Measurements from ENCODE around the gene HM13. TPM values are rescaled to one million over a fixed set of nuclear protein-coding genes. Genes with fewer than 3 reads are reported as not detected.

Gene HM13
- total RNA-seq, 2 donors from 2014 or later, result 107 to 179 TPM

DNA sequence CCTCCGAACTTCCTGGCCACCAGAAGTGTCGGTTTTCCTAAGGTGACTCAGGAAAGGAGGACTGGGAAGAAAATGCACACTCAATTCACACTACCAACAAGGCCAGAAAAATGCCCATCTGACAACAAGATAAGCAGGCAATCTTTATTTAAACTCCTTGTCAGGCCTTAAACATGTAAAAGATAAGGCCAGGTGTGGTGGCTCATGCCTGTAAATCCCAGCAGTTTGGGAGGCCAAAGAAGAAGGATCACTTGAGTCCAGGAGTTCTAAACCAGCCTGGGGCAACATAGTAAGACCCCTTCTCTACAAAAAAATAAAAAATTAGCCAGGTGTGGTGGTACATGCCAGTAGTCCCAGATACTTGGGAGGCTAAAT, 83.2 kb downstream of the HM13 start:
- H3K4me1 ChIP-seq, result peaks cover 16% of the 10 kb centered on the region
- DNase-seq, result no peak
- H3K9me3 ChIP-seq, result no peaks in the 10 kb centered on the region
- TF ChIP-seq, protein P1, sequence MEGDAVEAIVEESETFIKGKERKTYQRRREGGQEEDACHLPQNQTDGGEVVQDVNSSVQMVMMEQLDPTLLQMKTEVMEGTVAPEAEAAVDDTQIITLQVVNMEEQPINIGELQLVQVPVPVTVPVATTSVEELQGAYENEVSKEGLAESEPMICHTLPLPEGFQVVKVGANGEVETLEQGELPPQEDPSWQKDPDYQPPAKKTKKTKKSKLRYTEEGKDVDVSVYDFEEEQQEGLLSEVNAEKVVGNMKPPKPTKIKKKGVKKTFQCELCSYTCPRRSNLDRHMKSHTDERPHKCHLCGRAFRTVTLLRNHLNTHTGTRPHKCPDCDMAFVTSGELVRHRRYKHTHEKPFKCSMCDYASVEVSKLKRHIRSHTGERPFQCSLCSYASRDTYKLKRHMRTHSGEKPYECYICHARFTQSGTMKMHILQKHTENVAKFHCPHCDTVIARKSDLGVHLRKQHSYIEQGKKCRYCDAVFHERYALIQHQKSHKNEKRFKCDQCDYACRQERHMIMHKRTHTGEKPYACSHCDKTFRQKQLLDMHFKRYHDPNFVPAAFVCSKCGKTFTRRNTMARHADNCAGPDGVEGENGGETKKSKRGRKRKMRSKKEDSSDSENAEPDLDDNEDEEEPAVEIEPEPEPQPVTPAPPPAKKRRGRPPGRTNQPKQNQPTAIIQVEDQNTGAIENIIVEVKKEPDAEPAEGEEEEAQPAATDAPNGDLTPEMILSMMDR (IDR thresholded peaks at IDR 0.05), result no peak
- H3K36me3 ChIP-seq, result no peaks in the 10 kb centered on the region
- H3K4me3 ChIP-seq, result no peak overlapping the region
- no peak overlapping the region for H3K27ac ChIP-seq
- intact Hi-C loops (cut with DNase I), result no loop called here
- no peaks in the 10 kb centered on the region for H3K27me3 ChIP-seq
- peak overlapping the region; percentile 1 to 59 for H3K9ac ChIP-seq (ENCODE audit: low read depth in 2 of 2, low read length in 2 of 2)

DNA sequence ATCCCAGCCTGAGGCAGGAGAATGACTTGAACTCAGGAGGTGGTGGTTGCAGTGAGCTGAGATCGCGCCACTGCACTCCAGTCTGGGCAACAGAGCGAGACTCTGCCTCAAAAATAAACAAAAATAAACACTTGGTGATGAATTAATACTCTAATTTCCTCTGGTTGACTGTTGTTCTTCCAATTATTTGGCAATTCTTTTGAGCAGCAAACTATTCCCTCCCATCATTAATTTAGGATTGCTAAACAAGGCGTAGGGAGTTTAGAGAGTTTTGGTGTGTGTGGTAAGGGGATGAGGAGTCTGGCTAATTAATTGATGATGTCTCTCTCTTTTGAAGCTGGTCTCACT, 88.2 kb downstream of the HM13 start:
- TF ChIP-seq, protein P1 (IDR thresholded peaks at IDR 0.05), result no peak
- no peak for DNase-seq
- H3K36me3 ChIP-seq, result no peaks in the 10 kb centered on the region

DNA sequence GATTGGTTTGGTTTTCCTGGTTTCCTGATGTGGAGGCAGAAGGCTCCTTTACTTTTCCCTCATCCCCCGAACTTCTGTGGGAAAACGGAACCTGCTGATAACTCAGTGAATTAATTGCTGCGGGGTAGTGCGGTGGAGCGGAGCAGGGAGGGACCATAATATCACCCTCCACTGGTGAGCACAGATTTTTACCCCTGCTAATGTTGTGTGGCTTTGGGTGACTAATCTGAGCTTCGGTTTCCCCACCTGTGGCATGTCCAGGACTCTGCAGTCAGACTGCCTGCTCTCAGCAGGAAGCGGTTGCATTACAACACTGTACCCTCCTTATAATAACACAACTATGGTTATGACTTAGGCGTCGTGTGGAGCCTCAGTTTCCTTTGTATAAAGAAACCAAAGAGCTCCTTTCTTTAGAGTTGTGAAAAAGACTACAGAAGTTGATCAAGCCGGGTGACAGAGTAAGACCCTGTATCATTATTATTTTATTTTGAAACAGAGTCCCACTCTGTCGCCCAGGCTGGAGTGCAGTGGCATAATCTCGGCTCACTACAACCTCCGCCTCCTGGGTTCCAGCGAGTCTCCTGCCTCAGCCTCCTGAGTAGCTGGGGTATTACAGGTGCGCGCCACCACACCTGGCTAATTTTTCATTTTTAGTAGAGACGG, 88.7 kb downstream of the HM13 start:
- peak overlapping the region; percentile 77 for H3K27ac ChIP-seq
- no peaks in the 10 kb centered on the region for H3K9me3 ChIP-seq
- intact Hi-C loops (cut with DNase I), result no loop called here
- peaks cover 4% of the 10 kb centered on the region for H3K4me1 ChIP-seq
- no peaks in the 10 kb centered on the region for H3K36me3 ChIP-seq
- H3K27me3 ChIP-seq, result no peaks in the 10 kb centered on the region
- no peak overlapping the region for H3K4me3 ChIP-seq
- peak overlapping the region in 1 of 2 donors; percentile 7 for H3K9ac ChIP-seq (ENCODE audit: low read depth in 2 of 2, low read length in 2 of 2)
- TF ChIP-seq, protein P1 (IDR thresholded peaks at IDR 0.05), result no peak
- no peak for DNase-seq

More for the DNA sequence above, 88.2 kb downstream of the HM13 start:
- Histone ChIP-seq H3K27me3 (no peaks in the 10 kb centered on the region), H3K4me1 (peaks cover 4% of the 10 kb centered on the region), H3K9ac (ENCODE audit: low read depth in 2 of 2, low read length in 2 of 2) (peak overlapping the region in 1 of 2 donors; percentile 7), H3K27ac (no peak overlapping the region), H3K9me3 (no peaks in the 10 kb centered on the region), H3K4me3 (no peak overlapping the region)
- intact Hi-C loops (cut with DNase I), result no loop called here

DNA sequence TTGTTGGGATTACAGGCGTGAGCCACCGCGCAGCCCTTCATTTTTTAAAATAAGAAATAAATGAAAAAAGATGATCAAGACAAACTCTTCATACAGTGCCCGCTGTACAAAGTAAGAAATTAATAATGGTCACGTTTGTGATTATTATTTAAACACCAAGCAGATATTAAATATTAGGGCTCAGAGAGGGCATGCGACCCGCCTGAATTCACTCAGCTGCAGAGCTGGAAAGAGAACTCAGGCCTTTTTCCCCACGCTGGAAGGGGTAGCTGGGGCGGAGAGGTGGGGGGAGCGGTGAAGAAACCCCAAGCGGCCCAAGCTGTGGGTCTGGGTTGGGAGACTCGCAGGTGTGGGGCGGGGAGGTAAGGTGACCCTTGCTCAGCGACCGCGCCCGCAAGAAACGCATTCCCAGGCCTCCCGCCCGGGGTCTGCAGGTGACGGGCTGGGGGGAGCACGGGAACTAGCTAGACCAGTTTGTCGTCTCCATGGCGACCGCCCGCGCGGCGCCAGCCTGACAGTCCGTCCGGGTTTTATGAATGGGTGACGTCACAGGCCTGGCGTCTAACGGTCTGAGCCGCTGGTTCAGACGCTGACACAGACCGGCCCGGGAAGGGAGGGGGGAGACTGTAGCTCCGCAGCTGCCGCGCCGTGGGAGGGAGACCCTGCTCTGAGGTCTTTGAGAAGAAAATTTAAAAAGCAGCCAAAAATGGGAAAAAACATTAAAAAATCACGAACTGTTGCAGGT, 89.8 kb downstream of the HM13 start:
- H3K9ac ChIP-seq (ENCODE audit: low read depth in 2 of 2, low read length in 2 of 2), result peak overlapping the region; percentile 72 to 98
- peak; percentile 99 for DNase-seq
- no peaks in the 10 kb centered on the region for H3K27me3 ChIP-seq
- no peaks in the 10 kb centered on the region for H3K9me3 ChIP-seq
- peak overlapping the region; percentile 58 for H3K4me3 ChIP-seq
- intact Hi-C loops (cut with DNase I), result no loop called here
- H3K4me1 ChIP-seq, result peaks cover 4% of the 10 kb centered on the region
- H3K36me3 ChIP-seq, result no peaks in the 10 kb centered on the region
- TF ChIP-seq, protein P1 (IDR thresholded peaks at IDR 0.05), result no peak
- H3K27ac ChIP-seq, result peak overlapping the region; percentile 77

DNA sequence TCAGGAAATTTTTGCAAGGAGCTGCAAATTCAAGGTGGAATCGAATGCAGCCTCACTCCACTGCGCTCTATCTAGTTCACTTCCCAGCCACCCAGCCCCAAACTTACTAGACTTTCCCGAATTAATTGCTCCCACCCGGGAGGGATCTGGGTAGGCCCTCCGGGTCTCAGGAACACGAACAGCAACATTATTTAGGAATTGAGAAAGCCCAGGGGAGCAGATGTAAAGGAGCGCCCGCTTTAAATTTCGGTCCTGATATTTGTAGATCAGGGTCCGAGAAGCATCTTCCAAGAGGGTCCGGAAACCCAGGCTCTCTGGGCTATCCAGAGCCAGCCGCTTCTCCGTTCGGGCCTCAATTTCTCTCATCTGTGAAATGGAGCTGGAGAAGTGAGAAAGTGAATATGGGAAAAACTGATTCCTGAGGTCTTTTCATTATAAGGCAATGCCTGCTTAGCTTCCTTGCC, 90.4 kb downstream of the HM13 start:
- Histone ChIP-seq H3K9ac (ENCODE audit: low read depth in 2 of 2, low read length in 2 of 2) (peak overlapping the region; percentile 72 to 98), H3K4me3 (peak overlapping the region; percentile 58), H3K36me3 (no peaks in the 10 kb centered on the region), H3K4me1 (peaks cover 5% of the 10 kb centered on the region), H3K27me3 (no peaks in the 10 kb centered on the region), H3K9me3 (no peaks in the 10 kb centered on the region), H3K27ac (peak overlapping the region; percentile 77)
- no peak for DNase-seq
- TF ChIP-seq, protein P1 (IDR thresholded peaks at IDR 0.05), result no peak
- intact Hi-C loops (cut with DNase I), result no loop called here

Measured in colonic mucosa (tissue), 4 donors.